GM10266 (cell line): ENCODE data around the gene ILDR2.

ENCODE experiments used
- DNase-seq: peaks from one replicate; pipeline ENCODE4 v3.0.0; 2012; ENCODE audit errors: extremely low spot score
- CTCF ChIP-seq: IDR thresholded peaks from 2 replicates; pipeline ENCODE4 v1.5.1; 2012; ENCODE audit warnings: mild to moderate bottlenecking, low read depth; ENCODE audit not compliant: control insufficient read depth, insufficient read depth; ENCODE audit errors: missing control alignments

The ILDR2 gene

DNA sequence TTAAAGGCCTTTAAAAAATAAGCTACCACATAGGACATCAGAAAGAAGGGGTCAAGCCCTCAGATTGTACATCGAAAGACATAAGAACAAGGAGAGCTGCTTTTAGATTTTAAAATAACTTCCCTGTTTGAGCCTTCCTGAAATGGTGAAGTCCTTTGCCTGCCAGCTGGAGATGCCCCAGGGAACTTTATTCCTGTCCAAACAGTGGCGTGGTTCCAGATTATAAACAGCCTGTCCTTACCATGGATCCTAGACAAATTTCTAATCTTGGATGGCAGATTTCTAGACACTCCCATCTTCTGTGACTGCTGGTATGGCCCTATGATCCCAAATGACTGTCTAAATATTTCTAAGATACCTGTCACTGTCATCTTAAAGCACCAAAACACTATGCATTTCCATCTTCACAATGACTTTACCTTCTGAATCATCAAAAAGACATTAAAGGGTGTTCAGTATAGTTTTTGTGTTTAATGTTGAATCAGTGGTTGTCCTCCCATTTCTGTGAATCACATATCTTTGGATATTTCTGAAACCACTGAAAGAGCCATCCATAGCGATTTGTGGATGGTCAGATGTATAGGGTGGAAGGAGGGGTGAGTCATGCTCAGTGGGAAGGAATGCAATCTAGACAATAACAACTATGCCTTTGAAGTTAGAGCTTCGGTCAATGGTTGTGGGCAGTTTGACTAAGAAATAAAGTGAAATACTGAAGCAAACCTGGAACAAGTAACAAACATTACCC is 23.2 kb downstream of the ILDR2 start:
- no peak for TF ChIP-seq CTCF
- no peak for DNase-seq

DNA sequence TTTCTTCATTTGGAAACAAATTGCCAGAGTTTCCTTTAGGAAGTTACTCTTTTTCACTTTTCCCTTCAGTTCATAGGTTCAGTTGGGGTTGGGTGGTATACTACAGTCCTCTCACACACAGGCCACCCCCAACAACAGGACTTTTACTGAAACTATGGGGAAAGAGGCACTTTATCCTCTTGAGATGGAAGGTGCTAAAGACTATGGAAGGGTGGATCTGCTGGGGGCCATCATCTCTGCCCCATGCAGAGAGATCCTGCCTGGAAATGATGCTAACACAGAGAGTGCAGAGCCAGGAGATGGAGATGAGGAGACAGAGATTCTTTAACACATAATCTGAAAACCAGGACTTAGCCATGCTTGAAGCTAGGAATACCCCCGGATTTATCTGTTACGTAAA is 24.3 kb downstream of the ILDR2 start:
- no peak for DNase-seq
- no peak for TF ChIP-seq CTCF

GRCh38 chr1:166950156-166950555 is 25.2 kb downstream of the ILDR2 start:
- TF ChIP-seq CTCF, result no peak
- no peak for DNase-seq

GRCh38 chr1:166948856-166949350 is 26.4 kb downstream of the ILDR2 start:
- DNase-seq, result no peak
- TF ChIP-seq CTCF, result no peak

- TF ChIP-seq CTCF, result no peak
- no peak for DNase-seq
Measured at GRCh38 chr1:166947398-166948043, 27.8 kb downstream of the ILDR2 start.

DNA sequence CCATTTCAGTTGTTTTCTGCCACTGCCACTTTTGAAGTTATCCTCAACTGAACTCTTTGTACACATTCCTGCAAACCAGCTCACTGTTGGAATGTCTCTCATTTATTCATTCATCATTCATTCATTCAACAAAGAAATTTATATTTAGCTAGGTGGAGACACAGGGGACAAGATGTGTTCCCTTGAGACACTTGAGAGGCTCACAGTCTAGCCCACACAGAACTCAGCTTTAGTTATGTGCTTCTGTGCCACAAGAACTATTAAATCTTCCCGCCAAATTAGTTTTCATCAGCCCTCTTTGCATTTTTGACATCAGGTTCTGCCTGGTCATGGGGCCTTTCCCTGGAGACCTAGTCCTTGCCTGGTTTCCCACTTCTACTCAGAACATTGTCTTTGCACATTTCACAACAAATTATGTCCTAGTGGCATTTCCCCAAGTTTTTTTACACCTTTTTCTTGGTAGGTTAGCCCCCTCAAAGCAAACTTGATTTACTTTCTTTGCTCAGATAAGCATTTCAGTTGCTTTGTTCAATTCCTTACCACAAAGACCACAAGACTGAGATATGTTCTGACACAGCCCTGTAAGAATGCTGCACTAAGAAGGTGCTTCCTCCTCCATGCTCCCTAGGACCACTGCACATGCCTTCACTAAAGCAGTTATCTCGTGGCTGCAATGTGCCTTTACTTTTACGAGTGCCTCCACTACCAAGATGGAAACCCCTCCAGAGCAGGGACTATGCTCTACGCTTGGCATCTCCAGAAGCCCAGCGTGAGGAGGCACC is 31.0 kb downstream of the ILDR2 start:
- DNase-seq, result no peak
- no peak for TF ChIP-seq CTCF
